Transverse colon (tissue), 4 donors: ENCODE results near the gene AP1G2. TPM values are rescaled to one million over a fixed set of nuclear protein-coding genes. Genes with fewer than 3 reads are reported as not detected.
A peak's percentile ranks its signal among the peaks of the same experiment; 100 is the strongest.

Experiments
- DNase-seq: peaks from one replicate; pipeline ENCODE4 v3.0.0-alpha.2; 2019
- H3K27ac ChIP-seq, 4 donors: fragments of 200-600 bp; sonication (generic); 2 replicates each; pipeline ENCODE4 v1.5.1; 2016 to 2018; ENCODE audit warnings: inconsistent platforms in 4 of 4
- H3K27me3 ChIP-seq: fragments of 200-600 bp; sonication (generic); 2 replicates; pipeline ENCODE4 v1.5.1; 2017; ENCODE audit warnings: inconsistent platforms
- H3K36me3 ChIP-seq, 4 donors: fragments of 200-600 bp; sonication (generic); 2 replicates each; pipeline ENCODE4 v1.5.1; 2017 to 2019; ENCODE audit warnings: inconsistent platforms in 4 of 4
- H3K4me1 ChIP-seq, 4 donors: fragments of 200-600 bp; sonication (generic); 2 replicates each; pipeline ENCODE4 v1.5.1; 2017 to 2020; ENCODE audit warnings: inconsistent platforms in 4 of 4
- H3K4me3 ChIP-seq, 4 donors: fragments of 200-600 bp; sonication (generic); 1 replicate in 1 of 4; 2 replicates in 3 of 4; pipeline versions ENCODE4 v1.5.1 to v1.6.1; 2017 to 2019; ENCODE audit warnings: inconsistent platforms in 4 of 4
- H3K9me3 ChIP-seq, 2 donors: fragments of 200-600 bp; sonication (generic); 2 replicates each; pipeline ENCODE4 v1.5.1; 2017 to 2019; ENCODE audit warnings: inconsistent platforms in 2 of 2
- EP300 ChIP-seq: sonication (generic); formaldehyde crosslinking; IDR thresholded peaks from one replicate; pipeline ENCODE4 v1.6.1; 2017; ENCODE audit warnings: antibody characterized with exemption, low read depth
- POLR2A ChIP-seq: fragments of 450-650 bp; IDR thresholded peaks from one replicate; pipeline ENCODE4 v1.6.1; 2016; ENCODE audit warnings: antibody characterized with exemption, mild to moderate bottlenecking, moderate library complexity
- POLR2AphosphoS5 ChIP-seq, 3 donors: sonication (generic); formaldehyde crosslinking; IDR thresholded peaks; one replicate each; pipeline ENCODE4 v1.6.1; 2016; ENCODE audit warnings: antibody characterized with exemption in 3 of 3
- WGBS, 2 donors: methylation state at CpG; one replicate each; pipeline ENCODE4 v1.1.5; 2018; ENCODE audit warnings: low coverage in 1 of 2; 5-methylcytosine and 5-hydroxymethylcytosine counted together
- in situ Hi-C, 4 donors: fragments of 200-750 bp; cut with MboI; loops; one replicate each; pipeline versions ENCODE4 v1.15.0 to v1.15.1; 2017; ENCODE audit warnings: low sequenced_read_pairs in 3 of 4, low pct_ligation_motif_present in 1 of 4, low pct_unique_long_range_greater_than_20kb in 1 of 4
- intact Hi-C: fragments of 100-400 bp; cut with DNase I; formaldehyde crosslinking; loops from one replicate; pipeline ENCODE4 v1.15.1; 2023; ENCODE audit warnings: low total_unique reads
- total RNA-seq, 4 donors: library from RNA; depleted of rRNA; stranded (reverse); fragments of >200 nt; gene quantifications; one replicate each; pipeline ENCODE4 v1.1.0, GENCODE V29; 2016
- TF ChIP-seq, protein P1 (sequence below), 5 experiments: fragments of 200-600 bp in 3 of 5; fragments of 450-650 bp in 2 of 5; sonication (generic) in 3 of 5; IDR thresholded peaks; 1 replicate in 2 of 5; 2 replicates in 3 of 5; pipeline ENCODE4 v1.5.1; 2016 to 2017; ENCODE audit warnings: antibody characterized with exemption in 5 of 5, inconsistent platforms in 3 of 5, mild to moderate bottlenecking in 2 of 5, moderate library complexity in 1 of 5

Gene AP1G2
- total RNA-seq, 4 donors from 2014 or later: 163 to 508 (median 237) TPM

- Histone ChIP-seq H3K27ac (no peak overlapping the region), H3K27me3 (no peaks in the 10 kb centered on the region), H3K9me3 (no peaks in the 10 kb centered on the region), H3K4me3 (no peak overlapping the region), H3K4me1 (peaks cover 12 to 26% (median 16%) of the 10 kb centered on the region in 4 donors), H3K36me3 (peaks cover 0 to 11% (median 0%) of the 10 kb centered on the region in 4 donors)
- DNase-seq: no peak
- intact Hi-C loops: no loop called here
- 83 to 92% methylated on average over 2 to 3 of the region's 3 CpGs for WGBS, 2 donors
- in situ Hi-C loops: loop anchor here (5.0 to 25.0 kb wide), 4 partner anchors 75 to 223 kb away; no protein-coding TSS in a partner anchor
- no peak for TF ChIP-seq POLR2AphosphoS5 (IDR thresholded peaks at IDR 0.05)
- TF ChIP-seq, protein P1, sequence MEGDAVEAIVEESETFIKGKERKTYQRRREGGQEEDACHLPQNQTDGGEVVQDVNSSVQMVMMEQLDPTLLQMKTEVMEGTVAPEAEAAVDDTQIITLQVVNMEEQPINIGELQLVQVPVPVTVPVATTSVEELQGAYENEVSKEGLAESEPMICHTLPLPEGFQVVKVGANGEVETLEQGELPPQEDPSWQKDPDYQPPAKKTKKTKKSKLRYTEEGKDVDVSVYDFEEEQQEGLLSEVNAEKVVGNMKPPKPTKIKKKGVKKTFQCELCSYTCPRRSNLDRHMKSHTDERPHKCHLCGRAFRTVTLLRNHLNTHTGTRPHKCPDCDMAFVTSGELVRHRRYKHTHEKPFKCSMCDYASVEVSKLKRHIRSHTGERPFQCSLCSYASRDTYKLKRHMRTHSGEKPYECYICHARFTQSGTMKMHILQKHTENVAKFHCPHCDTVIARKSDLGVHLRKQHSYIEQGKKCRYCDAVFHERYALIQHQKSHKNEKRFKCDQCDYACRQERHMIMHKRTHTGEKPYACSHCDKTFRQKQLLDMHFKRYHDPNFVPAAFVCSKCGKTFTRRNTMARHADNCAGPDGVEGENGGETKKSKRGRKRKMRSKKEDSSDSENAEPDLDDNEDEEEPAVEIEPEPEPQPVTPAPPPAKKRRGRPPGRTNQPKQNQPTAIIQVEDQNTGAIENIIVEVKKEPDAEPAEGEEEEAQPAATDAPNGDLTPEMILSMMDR (IDR thresholded peaks at IDR 0.05): no peak
- TF ChIP-seq POLR2A: no peak
- TF ChIP-seq EP300: no peak
Observed at GRCh38 chr14:23559926-23560520, 7.6 kb downstream of the AP1G2 start.

DNA sequence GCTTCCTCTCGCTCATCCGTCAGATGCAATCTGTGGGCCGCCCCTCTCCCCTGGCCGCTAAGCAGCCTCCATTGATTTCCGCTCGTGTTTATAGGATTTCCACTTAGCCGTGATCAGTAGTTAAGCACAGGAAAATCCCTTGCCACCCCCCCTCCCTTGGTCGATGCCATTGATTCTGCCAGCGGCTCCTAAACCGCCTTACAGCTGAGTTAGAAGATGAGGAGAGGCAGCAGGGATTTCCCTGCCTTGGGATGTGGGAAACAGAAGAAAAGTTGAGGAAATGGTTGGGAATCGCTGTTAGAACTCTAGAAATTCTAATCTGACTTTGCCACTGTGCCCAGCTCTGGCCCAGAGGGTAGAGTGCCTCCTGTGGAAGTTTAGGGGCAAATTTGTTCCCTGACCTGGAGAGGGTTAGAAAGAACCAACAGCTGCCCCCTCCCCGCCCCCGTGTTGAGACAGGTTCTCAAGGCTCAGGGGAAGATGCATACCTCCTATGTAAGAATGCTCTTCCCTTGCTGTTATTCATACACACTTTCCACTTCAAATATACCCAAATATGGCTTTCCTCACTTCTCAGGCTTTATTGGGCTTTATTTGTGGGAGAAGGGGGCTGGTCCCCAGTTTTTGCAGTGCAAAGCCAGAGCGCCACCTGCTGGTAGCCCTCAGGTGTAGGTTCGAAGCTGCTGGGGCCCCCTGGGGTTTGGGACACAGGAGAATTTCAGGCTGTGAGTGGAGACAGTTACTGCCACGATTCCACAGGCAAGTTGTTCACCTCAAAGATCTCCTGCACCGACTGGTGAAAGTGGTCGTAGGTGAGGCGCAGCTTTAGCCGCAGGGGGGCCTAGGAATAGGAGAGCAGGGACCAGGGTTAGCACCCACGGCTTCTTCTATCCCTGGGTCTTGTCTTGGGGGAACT is 8.3 kb downstream of the AP1G2 start:
- H3K4me3 ChIP-seq: no peak overlapping the region
- no peak for TF ChIP-seq POLR2A
- TF ChIP-seq, protein P1 (IDR thresholded peaks at IDR 0.05): peak; percentile 71 to 89 (median 86)
- H3K27ac ChIP-seq: no peak overlapping the region
- in situ Hi-C loops (loop anchor here in 3 of 4 donors (5.0 to 25.0 kb wide), 3 partner anchors 82 to 222 kb away; no protein-coding TSS in a partner anchor), intact Hi-C loops (no loop called here)
- WGBS, 2 donors: 74 to 90% methylated on average over 5 to 21 of the region's 21 CpGs
- peak; percentile 39 for DNase-seq
- no peaks in the 10 kb centered on the region for H3K27me3 ChIP-seq
- H3K9me3 ChIP-seq: no peaks in the 10 kb centered on the region
- H3K4me1 ChIP-seq: peaks cover 12 to 28% (median 16%) of the 10 kb centered on the region in 4 donors
- peaks cover 0 to 11% (median 0%) of the 10 kb centered on the region in 4 donors for H3K36me3 ChIP-seq

- in situ Hi-C loops: loop anchor here in 3 of 4 donors (5.0 to 25.0 kb wide), 3 partner anchors 81 to 221 kb away; no protein-coding TSS in a partner anchor
- no peak overlapping the region for H3K27ac ChIP-seq
Observed at GRCh38 chr14:23558346-23559009, 9.1 kb downstream of the AP1G2 start.

More at GRCh38 chr14:23558346-23559009, 9.1 kb downstream of the AP1G2 start:
- intact Hi-C loops: no loop called here
- Histone ChIP-seq H3K36me3 (peaks cover 0 to 11% (median 0%) of the 10 kb centered on the region in 4 donors), H3K4me3 (no peak overlapping the region), H3K27me3 (no peaks in the 10 kb centered on the region), H3K9me3 (no peaks in the 10 kb centered on the region), H3K4me1 (peaks cover 12 to 28% (median 16%) of the 10 kb centered on the region in 4 donors)
- TF ChIP-seq, protein P1 (IDR thresholded peaks at IDR 0.05): no peak
- TF ChIP-seq EP300 (no peak), POLR2AphosphoS5 (IDR thresholded peaks at IDR 0.05) (no peak), POLR2A (no peak)
- WGBS, 2 donors: 87% methylated on average over 9 of the region's 10 CpGs; no CpG with 5 or more reads in 1 of the 2 donors
- no peak for DNase-seq
